Gastroesophageal sphincter (tissue), 3 donors: ENCODE data around the gene ZNF320.
"Not testable (repeated sequence)": the region's sequence is repeated elsewhere in the genome, so short reads cannot be mapped to it uniquely, and the experiment has no call there.

Source experiments
- CTCF ChIP-seq, 4 experiments: fragments of 200-600 bp in 2 of 4; fragments of 450-650 bp in 2 of 4; sonication (generic) in 1 of 4; IDR thresholded peaks; one replicate each; pipeline ENCODE4 v1.5.1; 2017 to 2019; ENCODE audit warnings: antibody characterized with exemption in 4 of 4, mild to moderate bottlenecking in 2 of 4, moderate library complexity in 2 of 4
- EP300 ChIP-seq: sonication (generic); formaldehyde crosslinking; IDR thresholded peaks from one replicate; pipeline ENCODE4 v1.6.1; 2017; ENCODE audit warnings: antibody characterized with exemption, mild to moderate bottlenecking
- POLR2A ChIP-seq, 2 donors: fragments of 450-650 bp; IDR thresholded peaks; one replicate each; pipeline ENCODE4 v1.6.1; 2017; ENCODE audit warnings: antibody characterized with exemption in 2 of 2, mild to moderate bottlenecking in 2 of 2, moderate library complexity in 1 of 2
- POLR2AphosphoS5 ChIP-seq: sonication (generic); formaldehyde crosslinking; IDR thresholded peaks from one replicate; pipeline ENCODE4 v1.6.1; 2017; ENCODE audit warnings: antibody characterized with exemption

DNA sequence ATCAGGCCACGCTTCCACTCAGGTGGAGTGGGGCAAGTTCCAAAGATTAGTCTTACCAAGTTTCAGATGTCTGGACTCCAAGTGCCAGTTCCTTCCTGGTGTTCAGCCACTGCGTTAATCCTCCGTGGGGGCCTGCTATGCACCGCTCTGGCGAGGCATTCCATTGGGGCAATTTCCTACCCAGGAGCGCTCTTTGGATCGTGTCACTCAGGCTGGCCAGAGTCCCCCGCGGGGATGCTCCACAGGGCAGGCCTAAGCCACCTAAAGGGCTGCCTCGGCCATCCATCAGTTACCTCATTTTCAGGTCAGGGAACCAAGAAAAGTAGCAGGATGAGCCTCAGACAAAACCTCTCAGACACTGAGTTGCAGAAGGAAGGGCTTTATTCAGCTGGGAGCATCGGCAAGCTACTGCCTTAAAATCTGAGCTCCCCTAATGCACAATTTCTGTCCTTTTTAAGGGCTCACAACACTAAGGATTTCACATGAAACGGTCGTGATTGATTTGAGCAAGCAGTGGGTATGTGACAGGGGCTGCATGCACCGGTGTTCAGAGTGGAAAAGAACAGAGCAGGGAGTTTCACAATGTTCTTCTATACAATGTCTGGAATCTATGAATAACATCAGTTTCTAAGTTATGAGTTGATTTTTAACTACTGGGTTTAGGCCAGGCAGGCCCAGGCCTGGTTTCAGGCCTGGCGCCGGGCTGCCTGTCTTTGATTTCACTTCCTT is 6.8 kb upstream of the ZNF320 start:
- TF ChIP-seq CTCF (IDR thresholded peaks at IDR 0.05); POLR2A (IDR thresholded peaks at IDR 0.05); POLR2AphosphoS5; EP300: not testable (repeated sequence)
